ENCODE measurements around the gene CUL9. TPM values are rescaled to one million over a fixed set of nuclear protein-coding genes. Genes with fewer than 3 reads are reported as not detected.

Gene CUL9
- polyA plus RNA-seq, 1 donor from 2014 or later: 65.0 TPM

DNA sequence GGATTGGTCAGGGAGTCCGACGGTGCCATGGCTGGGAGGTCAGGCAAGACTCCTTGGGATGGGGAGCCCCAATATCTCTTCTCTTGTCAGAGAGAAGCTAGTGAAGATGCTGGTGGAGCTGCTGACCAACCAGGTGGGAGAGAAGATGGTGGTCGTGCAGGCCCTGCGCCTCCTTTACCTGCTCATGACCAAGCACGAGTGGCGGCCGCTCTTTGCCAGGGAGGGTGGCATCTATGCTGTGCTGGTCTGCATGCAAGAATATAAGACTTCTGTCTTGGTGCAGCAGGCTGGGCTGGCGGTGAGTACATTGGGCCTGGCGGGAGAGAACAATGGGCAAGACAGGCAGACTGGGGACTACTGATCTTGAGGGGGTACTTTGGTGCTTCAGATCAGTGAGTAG, 10.9 kb downstream of the CUL9 start:
- H3K9me2 ChIP-seq (ENCODE audit: insufficient read depth, low read length): no peaks in the 10 kb centered on the region
- no peak overlapping the region for H3K9ac ChIP-seq (ENCODE audit: low read length)
- no peaks in the 10 kb centered on the region for H3K9me3 ChIP-seq (ENCODE audit: low read length)
- H3K27me3 ChIP-seq (ENCODE audit: insufficient read depth, low read depth, low read length): no peaks in the 10 kb centered on the region
- no peaks in the 10 kb centered on the region for H4K20me1 ChIP-seq (ENCODE audit: insufficient read depth)
- TF ChIP-seq POLR2AphosphoS5 (IDR thresholded peaks at IDR 0.05) (no peak), EP300 (conservative IDR thresholded peaks at IDR 0.05; ENCODE audit: poor library complexity, severe bottlenecking) (no peak), RAD21 (conservative IDR thresholded peaks at IDR 0.05) (no peak)
- no peaks in the 10 kb centered on the region for H3F3A ChIP-seq (ENCODE audit: insufficient read depth, low read length, poor library complexity, severe bottlenecking)
- H3K79me2 ChIP-seq (replicated peaks; ENCODE audit: insufficient read depth, low read length): no peaks in the 10 kb centered on the region
- H3K4me3 ChIP-seq (ENCODE audit: low read length): no peak overlapping the region
- no peak overlapping the region for H2AFZ ChIP-seq (ENCODE audit: low read depth, low read length)
- no peaks in the 10 kb centered on the region for H3K36me3 ChIP-seq (ENCODE audit: insufficient read depth, low read length)
- H3K4me2 ChIP-seq (ENCODE audit: low read length): no peak overlapping the region
- no peak overlapping the region for H3K27ac ChIP-seq (ENCODE audit: low read length)

GRCh38 chr6:43193929-43194328, 11.9 kb downstream of the CUL9 start:
- Histone ChIP-seq H3F3A (ENCODE audit: insufficient read depth, low read length, poor library complexity, severe bottlenecking) (no peaks in the 10 kb centered on the region), H3K9me2 (ENCODE audit: insufficient read depth, low read length) (no peaks in the 10 kb centered on the region), H3K9ac (ENCODE audit: low read length) (no peak overlapping the region), H3K36me3 (ENCODE audit: insufficient read depth, low read length) (no peaks in the 10 kb centered on the region), H3K79me2 (replicated peaks; ENCODE audit: insufficient read depth, low read length) (no peaks in the 10 kb centered on the region), H4K20me1 (ENCODE audit: insufficient read depth) (no peaks in the 10 kb centered on the region), H2AFZ (ENCODE audit: low read depth, low read length) (no peak overlapping the region), H3K27me3 (ENCODE audit: insufficient read depth, low read depth, low read length) (no peaks in the 10 kb centered on the region), H3K9me3 (ENCODE audit: low read length) (no peaks in the 10 kb centered on the region), H3K4me3 (ENCODE audit: low read length) (no peak overlapping the region), H3K4me2 (ENCODE audit: low read length) (no peak overlapping the region), H3K27ac (ENCODE audit: low read length) (no peak overlapping the region)
- TF ChIP-seq MXI1 (conservative IDR thresholded peaks at IDR 0.05; ENCODE audit: poor library complexity, severe bottlenecking) (no peak), RAD21 (conservative IDR thresholded peaks at IDR 0.05) (no peak), EZH2 (IDR thresholded peaks at IDR 0.05; ENCODE audit: borderline replicate concordance, insufficient read depth, low read length, poor library complexity, severe bottlenecking) (no peak), REST (IDR thresholded peaks at IDR 0.05; ENCODE audit: borderline replicate concordance) (no peak)

- Histone ChIP-seq H3K9me2 (ENCODE audit: insufficient read depth, low read length) (no peaks in the 10 kb centered on the region), H3K79me2 (replicated peaks; ENCODE audit: insufficient read depth, low read length) (no peaks in the 10 kb centered on the region), H2AFZ (ENCODE audit: low read depth, low read length) (no peak overlapping the region), H3K9me3 (ENCODE audit: low read length) (no peaks in the 10 kb centered on the region), H3K27me3 (ENCODE audit: insufficient read depth, low read depth, low read length) (no peaks in the 10 kb centered on the region), H3K36me3 (ENCODE audit: insufficient read depth, low read length) (no peaks in the 10 kb centered on the region), H4K20me1 (ENCODE audit: insufficient read depth) (no peaks in the 10 kb centered on the region), H3K27ac (ENCODE audit: low read length) (no peak overlapping the region), H3K9ac (ENCODE audit: low read length) (no peak overlapping the region), H3K4me2 (ENCODE audit: low read length) (no peak overlapping the region), H3K4me3 (ENCODE audit: low read length) (no peak overlapping the region), H3F3A (ENCODE audit: insufficient read depth, low read length, poor library complexity, severe bottlenecking) (no peaks in the 10 kb centered on the region)
- TF ChIP-seq REST (IDR thresholded peaks at IDR 0.05; ENCODE audit: borderline replicate concordance) (no peak), SMC3 (conservative IDR thresholded peaks at IDR 0.05; ENCODE audit: poor library complexity) (no peak), CTCF (IDR thresholded peaks at IDR 0.05; ENCODE audit: poor library complexity, severe bottlenecking) (no peak), RAD21 (conservative IDR thresholded peaks at IDR 0.05) (no peak), POLR2AphosphoS5 (IDR thresholded peaks at IDR 0.05) (no peak), MXI1 (conservative IDR thresholded peaks at IDR 0.05; ENCODE audit: poor library complexity, severe bottlenecking) (no peak), EZH2 (IDR thresholded peaks at IDR 0.05; ENCODE audit: borderline replicate concordance, insufficient read depth, low read length, poor library complexity, severe bottlenecking) (no peak), TAF1 (IDR thresholded peaks at IDR 0.05; ENCODE audit: low read depth) (no peak), EP300 (conservative IDR thresholded peaks at IDR 0.05; ENCODE audit: poor library complexity, severe bottlenecking) (no peak)
Measured at GRCh38 chr6:43196337-43196736, 14.3 kb downstream of the CUL9 start.
